Lung (tissue), 12 donors: ENCODE results near the gene C19orf85. TPM values are rescaled to one million over a fixed set of nuclear protein-coding genes. Genes with fewer than 3 reads are reported as not detected.

Source experiments
- ATAC-seq: fragments of 200-7000 bp; cut with Tn5 transposase; one replicate; pipeline ENCODE4 v1.9.1; 2020; ENCODE audit warnings: moderate number of reproducible peaks; ENCODE audit not compliant: insufficient read depth, low FRiP score
- DNase-seq, 3 donors: peaks; one replicate each; pipeline ENCODE4 v3.0.0-alpha.2; 2013 to 2017
- H3K27ac ChIP-seq, 2 donors: one replicate each; pipeline ENCODE4 v1.5.1; 2013; ENCODE audit warnings: mild to moderate bottlenecking in 2 of 2, moderate library complexity in 2 of 2, control low read depth in 1 of 2, inconsistent platforms in 1 of 2, low read depth in 1 of 2, low read length in 1 of 2
- H3K27me3 ChIP-seq, 3 donors: one replicate each; pipeline ENCODE4 v1.5.1; 2013; ENCODE audit warnings: low read length in 2 of 3; ENCODE audit not compliant: control insufficient read depth in 3 of 3, insufficient read depth in 3 of 3
- H3K36me3 ChIP-seq, 4 donors: one replicate each; pipeline ENCODE4 v1.5.1; 2013; ENCODE audit warnings: low read length in 4 of 4, mild to moderate bottlenecking in 1 of 4, moderate library complexity in 1 of 4; ENCODE audit not compliant: control insufficient read depth in 4 of 4, insufficient read depth in 4 of 4
- H3K4me1 ChIP-seq, 5 donors: one replicate each; pipeline ENCODE4 v1.5.1; 2013; ENCODE audit warnings: low read length in 5 of 5, mild to moderate bottlenecking in 2 of 5, moderate library complexity in 1 of 5; ENCODE audit not compliant: control insufficient read depth in 5 of 5, insufficient read depth in 5 of 5
- H3K4me3 ChIP-seq: one replicate; pipeline ENCODE4 v1.5.1; 2013; ENCODE audit warnings: mild to moderate bottlenecking, control low read depth, moderate library complexity
- H3K9ac ChIP-seq, 2 donors: one replicate each; pipeline ENCODE4 v1.5.1; 2013; ENCODE audit warnings: low read length in 2 of 2, control low read depth in 1 of 2; ENCODE audit not compliant: insufficient read depth in 1 of 2
- H3K9me3 ChIP-seq, 4 donors: one replicate each; pipeline ENCODE4 v1.5.1; 2013; ENCODE audit warnings: low read length in 3 of 4, mild to moderate bottlenecking in 1 of 4, moderate library complexity in 1 of 4; ENCODE audit not compliant: control insufficient read depth in 4 of 4, insufficient read depth in 3 of 4
- CTCF ChIP-seq: IDR thresholded peaks from 2 replicates; pipeline ENCODE4 v1.5.1; 2012; ENCODE audit warnings: mild to moderate bottlenecking; ENCODE audit errors: control extremely low read depth, extremely low read depth
- WGBS, 2 donors: extraction: QIAGEN DNeasy Blood & Tissue Kit; methylation state at CpG; one replicate each; pipeline ENCODE4 v1.1.7; 2013; 5-methylcytosine and 5-hydroxymethylcytosine counted together
- polyA plus RNA-seq, 2 donors: library from polyadenylated mRNA; stranded (reverse); fragments of 200-250 nt; gene quantifications; one replicate each; pipeline ENCODE4 v1.2.1, GENCODE V29; 2013
- total RNA-seq, 2 donors: library from RNA; depleted of rRNA in 1 of 2; stranded (reverse); fragments of >200 nt in 1 of 2; gene quantifications; one replicate each; pipeline ENCODE4 v1.2.1, GENCODE V29; 2014 to 2021
- donor health status: control.
- donor health status: control.
- donor health status: Bipolar disorder and iron deficiency.
- donor health status: healthy.
- donor health status: DM: yes; HTN: yes; CAD: no.

The C19orf85 gene
- total and polyA plus RNA-seq, 4 donors: not detected

GRCh38 chr19:55487924-55488687 lies 23.6 kb upstream of the C19orf85 start, which contains the start of gene SSC5D:
SSC5D (plus strand) TSS chr19:55488436; CDS start chr19:55488590, 154 bp downstream.
- no peaks in the 10 kb centered on the region for H3K9me3 ChIP-seq
- TF ChIP-seq CTCF: no peak
- peak within 1 kb of the TSS; percentile 25 to 42 for H3K9ac ChIP-seq
- WGBS, 2 donors: 13 to 44% methylated on average over 10 to 20 of the region's 21 CpGs
- no peak for ATAC-seq
- no peak within 1 kb of the TSS for H3K4me3 ChIP-seq
- DNase-seq: peak; percentile 59 to 78 (median 62)
- H3K36me3 ChIP-seq: peaks cover 0 to 7% (median 0%) of the 10 kb centered on the region in 4 donors
- peak within 1 kb of the TSS; percentile 43 to 81 for H3K27ac ChIP-seq
- peaks cover 0 to 3% (median 0%) of the 10 kb centered on the region in 3 donors for H3K27me3 ChIP-seq
- H3K4me1 ChIP-seq: peaks cover 4 to 44% (median 13%) of the 10 kb centered on the region in 5 donors

GRCh38 chr19:55486971-55487923 lies 22.7 kb upstream of the C19orf85 start:
- Histone ChIP-seq H3K4me3 (no peak overlapping the region), H3K36me3 (peaks cover 0 to 15% (median 0%) of the 10 kb centered on the region in 4 donors), H3K9ac (peak overlapping the region in 1 of 2 donors; percentile 42), H3K9me3 (no peaks in the 10 kb centered on the region), H3K4me1 (peaks cover 4 to 41% (median 10%) of the 10 kb centered on the region in 5 donors), H3K27ac (peak overlapping the region; percentile 65 to 81), H3K27me3 (peaks cover 0 to 3% (median 0%) of the 10 kb centered on the region in 3 donors)
- peak; percentile 32 for ATAC-seq
- DNase-seq: peak; percentile 74 to 88 (median 76)
- no peak for TF ChIP-seq CTCF
- 38 to 63% methylated on average over 26 to 27 of the region's 27 CpGs for WGBS, 2 donors

GRCh38 chr19:55486043-55486970 lies 21.8 kb upstream of the C19orf85 start:
- Histone ChIP-seq H3K4me3 (no peak overlapping the region), H3K27ac (peak overlapping the region; percentile 65 to 81), H3K36me3 (peaks cover 0 to 23% (median 1%) of the 10 kb centered on the region in 4 donors), H3K27me3 (no peaks in the 10 kb centered on the region), H3K4me1 (peaks cover 4 to 41% (median 10%) of the 10 kb centered on the region in 5 donors), H3K9ac (peak overlapping the region in 1 of 2 donors; percentile 28), H3K9me3 (no peaks in the 10 kb centered on the region)
- no peak for TF ChIP-seq CTCF
- 65 to 85% methylated on average over 53 of the region's 53 CpGs for WGBS, 2 donors
- ATAC-seq: no peak
- DNase-seq: no peak
